GM20000 (cell line): ENCODE data around the gene N4BP2L1.

Source experiments
- DNase-seq: peaks from one replicate; pipeline ENCODE4 v3.0.0; 2012; ENCODE audit warnings: low spot score
- CTCF ChIP-seq: IDR thresholded peaks from 2 replicates; pipeline ENCODE4 v1.5.1; 2012; ENCODE audit warnings: mild to moderate bottlenecking, control low read depth; ENCODE audit errors: extremely low read depth, missing control alignments

N4BP2L1 gene

GRCh38 chr13:32425158-32425557, 2.8 kb downstream of the N4BP2L1 start:
- no peak for DNase-seq
- no peak for TF ChIP-seq CTCF

- no peak for DNase-seq
- no peak for TF ChIP-seq CTCF
Measured at GRCh38 chr13:32423592-32423991, 4.3 kb downstream of the N4BP2L1 start.

- no peak for DNase-seq
- no peak for TF ChIP-seq CTCF
Measured at GRCh38 chr13:32419862-32420261, 8.1 kb downstream of the N4BP2L1 start.

- no peak for DNase-seq
Measured at GRCh38 chr13:32417995-32418394, 9.9 kb downstream of the N4BP2L1 start.

GRCh38 chr13:32415019-32415418, 12.9 kb downstream of the N4BP2L1 start:
- peak; percentile 26 for TF ChIP-seq CTCF
- no peak for DNase-seq

More at GRCh38 chr13:32417995-32418394, 9.9 kb downstream of the N4BP2L1 start:
- no peak for TF ChIP-seq CTCF

GRCh38 chr13:32414580-32414979, 13.3 kb downstream of the N4BP2L1 start:
- no peak for DNase-seq
- no peak for TF ChIP-seq CTCF

GRCh38 chr13:32413284-32413683, 14.6 kb downstream of the N4BP2L1 start:
- no peak for DNase-seq
- TF ChIP-seq CTCF, result no peak
